GM12878 (cell line): Measurements from ENCODE around the gene PITPNM2.

Experiments
- CTCF ChIP-seq, 3 experiments: IDR thresholded peaks in 2 of 3; conservative IDR thresholded peaks in 1 of 3; 2 replicates each; pipeline ENCODE4 v1.5.1; 2011; ENCODE audit warnings: low read depth in 3 of 3, low read length in 3 of 3, mild to moderate bottlenecking in 3 of 3, control low read depth in 2 of 3, moderate library complexity in 2 of 3, inconsistent platforms in 1 of 3, mixed read lengths in 1 of 3; ENCODE audit not compliant: control insufficient read depth in 2 of 3, insufficient read depth in 1 of 3; ENCODE audit errors: extremely low read depth in 1 of 3
- YY1 ChIP-seq: IDR thresholded peaks from 2 replicates; pipeline ENCODE4 v1.6.1; 2011; ENCODE audit warnings: low read depth, mild to moderate bottlenecking, low read length

- TF ChIP-seq CTCF (IDR thresholded peaks at IDR 0.05 in 2 of 3, conservative IDR thresholded peaks at IDR 0.05 in 1 of 3; ENCODE audit: control insufficient read depth in 2 of 3, extremely low read depth in 1 of 3, insufficient read depth in 1 of 3, low read depth in 3 of 3, low read length in 3 of 3) (no peak), YY1 (no peak)
Observed at GRCh38 chr12:123102366-123102765, 48.5 kb downstream of the PITPNM2 start.
